A549 (cell line): ENCODE data around the gene YKT6. TPM values are rescaled to one million over a fixed set of nuclear protein-coding genes. Genes with fewer than 3 reads are reported as not detected.

Source experiments
- ATAC-seq, 2 experiments: fragments of 200-7000 bp in 1 of 2; fragments of >200 bp in 1 of 2; cut with Nextera tagmentation in 1 of 2; cut with Tn5 transposase in 1 of 2; 3 replicates each; pipeline versions ENCODE4 v1.8.0 to v1.9.1; 2018 to 2020; ENCODE audit warnings: mild to moderate bottlenecking in 1 of 2, moderate library complexity in 1 of 2
- CTCF ChIA-PET: fragments of 300-600 bp; sonication (Branson Sonifier 250); formaldehyde crosslinking; extraction: SDS; loops from one replicate; lab custom pipeline; 2021; ENCODE audit warnings: antibody characterized with exemption, inconsistent platforms; lab: Yijun Ruan, JAX
- POLR2A ChIA-PET: fragments of 350-600 bp; formaldehyde crosslinking; extraction: SDS; loops from one replicate; lab custom pipeline; 2021; ENCODE audit warnings: antibody characterized with exemption, inconsistent platforms; lab: Yijun Ruan, JAX
- DNase-seq, 2 experiments: peaks; one replicate each; pipeline versions ENCODE4 v3.0.0 to v3.0.0-alpha.2; 2011 to 2016; ENCODE audit warnings: low read depth in 1 of 2, low spot score in 1 of 2
- FAIRE-seq: peaks from 2 replicates; lab custom pipeline; 2011; peaks lifted over from hg19 to GRCh38; lab: Jason Lieb, UNC
- H3K27ac ChIP-seq, 2 experiments: fragments of >200 bp; sonication (Bioruptor Twin); formaldehyde crosslinking; 3 replicates each; pipeline ENCODE4 v1.5.1; 2016 to 2017
- H3K4me1 ChIP-seq: fragments of >200 bp; sonication (Bioruptor Twin); formaldehyde crosslinking; 3 replicates; pipeline ENCODE4 v1.6.1; 2016
- H3K4me2 ChIP-seq: fragments of >200 bp; sonication (Bioruptor Twin); formaldehyde crosslinking; 3 replicates; pipeline ENCODE4 v1.6.1; 2016
- H3K4me3 ChIP-seq: fragments of >200 bp; sonication (Bioruptor Twin); formaldehyde crosslinking; 3 replicates; pipeline ENCODE4 v1.5.1; 2016
- H3K9me3 ChIP-seq: fragments of >200 bp; sonication (Bioruptor Twin); formaldehyde crosslinking; 3 replicates; pipeline ENCODE4 v1.6.1; 2016
- CHD2 ChIP-seq: fragments of 150-350 bp; IDR thresholded peaks from 2 replicates; pipeline ENCODE4 v1.6.1; 2014; ENCODE audit warnings: low read length; ENCODE audit not compliant: partially characterized antibody
- CHD4 ChIP-seq: fragments of 200-600 bp; sonication (generic); IDR thresholded peaks from 2 replicates; pipeline ENCODE4 v1.6.1; 2016; ENCODE audit warnings: antibody characterized with exemption, mild to moderate bottlenecking, borderline replicate concordance
- CTCF ChIP-seq: fragments of >200 bp; sonication (Bioruptor Twin); formaldehyde crosslinking; IDR thresholded peaks from 3 replicates; pipeline ENCODE4 v1.5.1; 2016
- E2F6 ChIP-seq: IDR thresholded peaks from 2 replicates; pipeline ENCODE4 v1.6.1; 2012; ENCODE audit warnings: low read depth, borderline replicate concordance
- EHF ChIP-seq: fragments of 250-450 bp; sonication (Bioruptor Pico); IDR thresholded peaks from 2 replicates; pipeline ENCODE4 v1.5.0; 2020; ENCODE audit warnings: mild to moderate bottlenecking
- EHMT2 ChIP-seq: fragments of 200-600 bp; sonication (generic); IDR thresholded peaks from 2 replicates; pipeline ENCODE4 v1.6.1; 2016; ENCODE audit warnings: antibody characterized with exemption, low read depth, mild to moderate bottlenecking, moderate library complexity
- FOSB ChIP-seq: fragments of 250-450 bp; sonication (Bioruptor Pico); IDR thresholded peaks from 2 replicates; pipeline ENCODE4 v1.5.0; 2020; ENCODE audit warnings: mild to moderate bottlenecking, moderate library complexity
- FOSL2 ChIP-seq, 2 experiments: fragments of 450-650 bp in 1 of 2; fragments of >200 bp in 1 of 2; sonication (Bioruptor Twin) in 1 of 2; formaldehyde crosslinking; IDR thresholded peaks; 2 replicates each; pipeline versions ENCODE4 v1.5.0 to v1.6.1; 2016 to 2020; ENCODE audit warnings: mild to moderate bottlenecking in 1 of 2, moderate library complexity in 1 of 2
- HDAC2 ChIP-seq: fragments of 200-600 bp; sonication (generic); IDR thresholded peaks from 2 replicates; pipeline ENCODE4 v1.6.1; 2016
- HES2 ChIP-seq: fragments of >200 bp; sonication (Bioruptor Twin); formaldehyde crosslinking; IDR thresholded peaks from 2 replicates; pipeline ENCODE4 v1.6.1; 2016
- HEYL ChIP-seq: fragments of 250-450 bp; sonication (Bioruptor Pico); IDR thresholded peaks from 2 replicates; pipeline ENCODE4 v1.8.0; 2021; ENCODE audit warnings: mild to moderate bottlenecking, moderate library complexity
- MAFK ChIP-seq: fragments of 450-650 bp; IDR thresholded peaks from 2 replicates; pipeline ENCODE4 v1.6.1; 2014; ENCODE audit not compliant: partially characterized antibody
- MAX ChIP-seq: IDR thresholded peaks from 2 replicates; pipeline ENCODE4 v1.6.1; 2012
- MAZ ChIP-seq: fragments of 150-350 bp; IDR thresholded peaks from 2 replicates; pipeline ENCODE4 v1.6.1; 2014; ENCODE audit warnings: antibody characterized with exemption, low read depth, low read length, borderline replicate concordance
- MYC ChIP-seq: IDR thresholded peaks from 2 replicates; pipeline ENCODE4 v1.6.1; 2012; ENCODE audit warnings: mild to moderate bottlenecking, inconsistent platforms, low read length, improper control_type of control experiment, borderline replicate concordance
- NFE2L2 ChIP-seq: fragments of 150-350 bp; conservative IDR thresholded peaks from 2 replicates; pipeline ENCODE4 v1.6.1; 2014; ENCODE audit warnings: low read length
- NPAS2 ChIP-seq: fragments of 250-450 bp; sonication (Bioruptor Pico); IDR thresholded peaks from 2 replicates; pipeline ENCODE4 v1.8.0; 2022; ENCODE audit warnings: mild to moderate bottlenecking, moderate library complexity, borderline replicate concordance
- NR3C1 ChIP-seq: fragments of >200 bp; sonication (Bioruptor Twin); formaldehyde crosslinking; IDR thresholded peaks from 3 replicates; pipeline ENCODE4 v1.6.1; 2017
- PBX3 ChIP-seq: IDR thresholded peaks from 2 replicates; pipeline ENCODE4 v1.6.1; 2012
- PHF8 ChIP-seq: fragments of 200-600 bp; sonication (generic); IDR thresholded peaks from 2 replicates; pipeline ENCODE4 v1.6.1; 2016; ENCODE audit warnings: low read depth, mild to moderate bottlenecking, antibody characterized with exemption, moderate library complexity, borderline replicate concordance
- RFX5 ChIP-seq: fragments of 450-650 bp; IDR thresholded peaks from 2 replicates; pipeline ENCODE4 v1.7.1; 2014; ENCODE audit warnings: antibody characterized with exemption, mild to moderate bottlenecking, moderate library complexity
- RNF2 ChIP-seq: fragments of 200-600 bp; sonication (generic); IDR thresholded peaks from 2 replicates; pipeline ENCODE4 v1.6.1; 2016; ENCODE audit warnings: low read depth, mild to moderate bottlenecking, antibody characterized with exemption, moderate library complexity, borderline replicate concordance
- SMC3 ChIP-seq: fragments of >200 bp; sonication (Bioruptor Twin); formaldehyde crosslinking; IDR thresholded peaks from 3 replicates; pipeline ENCODE4 v1.6.1; 2018; ENCODE audit warnings: inconsistent platforms
- SREBF2 ChIP-seq: fragments of 450-650 bp; IDR thresholded peaks from 2 replicates; pipeline ENCODE4 v1.6.1; 2014; ENCODE audit warnings: mild to moderate bottlenecking, moderate library complexity
- TFCP2L1 ChIP-seq: fragments of 250-450 bp; sonication (Bioruptor Pico); IDR thresholded peaks from 2 replicates; pipeline ENCODE4 v1.5.0; 2021; ENCODE audit warnings: mild to moderate bottlenecking
- WGBS: methylation state at CpG from one replicate; pipeline ENCODE4 v1.1.6; 2017; ENCODE audit errors: missing lambda C conversion rate; 5-methylcytosine and 5-hydroxymethylcytosine counted together
- polyA plus RNA-seq, 4 experiments: library from polyadenylated mRNA; depleted of rRNA in 3 of 4; stranded (reverse); fragments of >200 nt; fragmentation: RNase III in 1 of 4; extraction: RNeasy Plus Mini Kit Qiagen cat#74134 plus additional on column Dnase treatment in 1 of 4; gene quantifications; 2 replicates in 3 of 4; 3 replicates in 1 of 4; pipeline ENCODE4 v1.2.3, GENCODE V29; 2011 to 2017

YKT6 gene
- polyA plus RNA-seq, 2 of the 4 experiments (the other 2 are of a cell fraction): 113 to 130 TPM

GRCh38 chr7:44218418-44219201 is 17.8 kb downstream of the YKT6 start:
- CTCF ChIA-PET: interaction anchor here (1.1 to 2.0 kb wide), 3 partner anchors 18 to 259 kb away, joined by 4 to 12 read pairs (median 5); no protein-coding TSS in a partner anchor
- no peak overlapping the region for H3K4me3 ChIP-seq
- no peak overlapping the region for H3K4me2 ChIP-seq
- no peaks in the 10 kb centered on the region for H3K4me1 ChIP-seq
- 82% methylated on average over 26 of the region's 26 CpGs for WGBS
- H3K9me3 ChIP-seq: no peaks in the 10 kb centered on the region
- H3K27ac ChIP-seq: no peak overlapping the region
- DNase-seq (no peak), FAIRE-seq (no peak), ATAC-seq (no peak)
- no peak for TF ChIP-seq CTCF
- TF ChIP-seq MYC: no peak
- no peak for TF ChIP-seq FOSL2 (IDR thresholded peaks at IDR 0.05)
- TF ChIP-seq FOSL2 (CRISPR knock-in tag; IDR thresholded peaks at IDR 0.05): no peak
- TF ChIP-seq RNF2: no peak
- TF ChIP-seq E2F6: no peak
- TF ChIP-seq FOSB: no peak
- no peak for TF ChIP-seq MAFK
- TF ChIP-seq NPAS2 (CRISPR knock-in tag): no peak
- no peak for TF ChIP-seq SREBF2
- no peak for TF ChIP-seq PBX3
- TF ChIP-seq SMC3: no peak
- TF ChIP-seq RFX5: no peak
- no peak for TF ChIP-seq HEYL
- no peak for TF ChIP-seq MAZ
- TF ChIP-seq CHD4: no peak
- TF ChIP-seq HES2: no peak
- no peak for TF ChIP-seq MAX
- no peak for TF ChIP-seq HDAC2
- TF ChIP-seq, all 56 proteins: peak for 0
- POLR2A ChIA-PET: no interaction called here

GRCh38 chr7:44219371-44220045 is 18.7 kb downstream of the YKT6 start:
- TF ChIP-seq EHMT2 (no peak), PHF8 (no peak), EHF (no peak), MAX (no peak), NR3C1 (no peak), SREBF2 (no peak), RNF2 (no peak), TFCP2L1 (CRISPR knock-in tag) (no peak), CHD2 (no peak), NFE2L2 (no peak)
- H3K4me1 ChIP-seq: no peaks in the 10 kb centered on the region
- POLR2A ChIA-PET: no interaction called here
- H3K4me3 ChIP-seq: no peak overlapping the region
- DNase-seq: no peak
- FAIRE-seq: no peak
- H3K9me3 ChIP-seq: no peaks in the 10 kb centered on the region
- CTCF ChIA-PET: interaction anchor here (1.2 to 2.0 kb wide), 2 partner anchors 21 to 258 kb away, joined by 4 to 12 read pairs; no protein-coding TSS in a partner anchor
- ATAC-seq: no peak
- 79% methylated on average over 11 of the region's 18 CpGs for WGBS
- H3K4me2 ChIP-seq: no peak overlapping the region
- no peak overlapping the region for H3K27ac ChIP-seq
